A549 (cell line): ENCODE measurements around the gene DCUN1D1. TPM values are rescaled to one million over a fixed set of nuclear protein-coding genes. Genes with fewer than 3 reads are reported as not detected.

Source experiments
- ATAC-seq, 2 experiments: fragments of 200-7000 bp in 1 of 2; fragments of >200 bp in 1 of 2; cut with Nextera tagmentation in 1 of 2; cut with Tn5 transposase in 1 of 2; 3 replicates each; pipeline versions ENCODE4 v1.8.0 to v1.9.1; 2018 to 2020; ENCODE audit warnings: mild to moderate bottlenecking in 1 of 2, moderate library complexity in 1 of 2
- CTCF ChIA-PET: fragments of 300-600 bp; sonication (Branson Sonifier 250); formaldehyde crosslinking; extraction: SDS; loops from one replicate; lab custom pipeline; 2021; ENCODE audit warnings: antibody characterized with exemption, inconsistent platforms; lab: Yijun Ruan, JAX
- POLR2A ChIA-PET: fragments of 350-600 bp; formaldehyde crosslinking; extraction: SDS; loops from one replicate; lab custom pipeline; 2021; ENCODE audit warnings: antibody characterized with exemption, inconsistent platforms; lab: Yijun Ruan, JAX
- DNase-seq, 2 experiments: peaks; one replicate each; pipeline versions ENCODE4 v3.0.0 to v3.0.0-alpha.2; 2011 to 2016; ENCODE audit warnings: low read depth in 1 of 2, low spot score in 1 of 2
- FAIRE-seq: peaks from 2 replicates; lab custom pipeline; 2011; peaks lifted over from hg19 to GRCh38; lab: Jason Lieb, UNC
- H3K27ac ChIP-seq, 2 experiments: fragments of >200 bp; sonication (Bioruptor Twin); formaldehyde crosslinking; 3 replicates each; pipeline ENCODE4 v1.5.1; 2016 to 2017
- H3K4me1 ChIP-seq: fragments of >200 bp; sonication (Bioruptor Twin); formaldehyde crosslinking; 3 replicates; pipeline ENCODE4 v1.6.1; 2016
- H3K4me2 ChIP-seq: fragments of >200 bp; sonication (Bioruptor Twin); formaldehyde crosslinking; 3 replicates; pipeline ENCODE4 v1.6.1; 2016
- H3K4me3 ChIP-seq: fragments of >200 bp; sonication (Bioruptor Twin); formaldehyde crosslinking; 3 replicates; pipeline ENCODE4 v1.5.1; 2016
- H3K9me3 ChIP-seq: fragments of >200 bp; sonication (Bioruptor Twin); formaldehyde crosslinking; 3 replicates; pipeline ENCODE4 v1.6.1; 2016
- BHLHE40 ChIP-seq: IDR thresholded peaks from 2 replicates; pipeline ENCODE4 v1.6.1; 2012; ENCODE audit warnings: low read depth, low read length, inconsistent platforms
- CBX2 ChIP-seq: fragments of 200-600 bp; sonication (generic); IDR thresholded peaks from 2 replicates; pipeline ENCODE4 v1.6.1; 2016; ENCODE audit warnings: low read depth, mild to moderate bottlenecking, borderline replicate concordance
- CBX8 ChIP-seq: fragments of 200-600 bp; sonication (generic); IDR thresholded peaks from 2 replicates; pipeline ENCODE4 v1.6.1; 2016
- CHD2 ChIP-seq: fragments of 150-350 bp; IDR thresholded peaks from 2 replicates; pipeline ENCODE4 v1.6.1; 2014; ENCODE audit warnings: low read length; ENCODE audit not compliant: partially characterized antibody
- E2F6 ChIP-seq: IDR thresholded peaks from 2 replicates; pipeline ENCODE4 v1.6.1; 2012; ENCODE audit warnings: low read depth, borderline replicate concordance
- EHF ChIP-seq: fragments of 250-450 bp; sonication (Bioruptor Pico); IDR thresholded peaks from 2 replicates; pipeline ENCODE4 v1.5.0; 2020; ENCODE audit warnings: mild to moderate bottlenecking
- ESRRA ChIP-seq: fragments of 150-350 bp; IDR thresholded peaks from 2 replicates; pipeline ENCODE4 v1.6.1; 2014; ENCODE audit warnings: mild to moderate bottlenecking, low read length, borderline replicate concordance
- FOSB ChIP-seq: fragments of 250-450 bp; sonication (Bioruptor Pico); IDR thresholded peaks from 2 replicates; pipeline ENCODE4 v1.5.0; 2020; ENCODE audit warnings: mild to moderate bottlenecking, moderate library complexity
- FOSL2 ChIP-seq, 2 experiments: fragments of 450-650 bp in 1 of 2; fragments of >200 bp in 1 of 2; sonication (Bioruptor Twin) in 1 of 2; formaldehyde crosslinking; IDR thresholded peaks; 2 replicates each; pipeline versions ENCODE4 v1.5.0 to v1.6.1; 2016 to 2020; ENCODE audit warnings: mild to moderate bottlenecking in 1 of 2, moderate library complexity in 1 of 2
- FOXS1 ChIP-seq: fragments of 250-450 bp; sonication (Bioruptor Pico); IDR thresholded peaks from 2 replicates; pipeline ENCODE4 v1.5.0; 2020; ENCODE audit warnings: mild to moderate bottlenecking, moderate library complexity
- HES2 ChIP-seq: fragments of >200 bp; sonication (Bioruptor Twin); formaldehyde crosslinking; IDR thresholded peaks from 2 replicates; pipeline ENCODE4 v1.6.1; 2016
- HEYL ChIP-seq: fragments of 250-450 bp; sonication (Bioruptor Pico); IDR thresholded peaks from 2 replicates; pipeline ENCODE4 v1.8.0; 2021; ENCODE audit warnings: mild to moderate bottlenecking, moderate library complexity
- HOXB13 ChIP-seq: fragments of 250-450 bp; sonication (Bioruptor Pico); IDR thresholded peaks from 2 replicates; pipeline ENCODE4 v1.5.0; 2020; ENCODE audit warnings: low read depth, mild to moderate bottlenecking, moderate library complexity
- HOXB5 ChIP-seq: fragments of 250-450 bp; sonication (Bioruptor Pico); IDR thresholded peaks from 2 replicates; pipeline ENCODE4 v1.5.0; 2020; ENCODE audit warnings: mild to moderate bottlenecking, moderate library complexity
- JUN ChIP-seq, 2 experiments: fragments of >200 bp; sonication (Bioruptor Twin); formaldehyde crosslinking; IDR thresholded peaks; 2 replicates in 1 of 2; 3 replicates in 1 of 2; pipeline ENCODE4 v1.6.1; 2016 to 2017
- KDM1A ChIP-seq: fragments of 200-600 bp; sonication (generic); IDR thresholded peaks from 2 replicates; pipeline ENCODE4 v1.6.1; 2016; ENCODE audit warnings: low read depth, mild to moderate bottlenecking
- MAFK ChIP-seq: fragments of 450-650 bp; IDR thresholded peaks from 2 replicates; pipeline ENCODE4 v1.6.1; 2014; ENCODE audit not compliant: partially characterized antibody
- MAX ChIP-seq: IDR thresholded peaks from 2 replicates; pipeline ENCODE4 v1.6.1; 2012
- MYC ChIP-seq: IDR thresholded peaks from 2 replicates; pipeline ENCODE4 v1.6.1; 2012; ENCODE audit warnings: mild to moderate bottlenecking, inconsistent platforms, low read length, improper control_type of control experiment, borderline replicate concordance
- NFE2L2 ChIP-seq: fragments of 150-350 bp; conservative IDR thresholded peaks from 2 replicates; pipeline ENCODE4 v1.6.1; 2014; ENCODE audit warnings: low read length
- PHF8 ChIP-seq: fragments of 200-600 bp; sonication (generic); IDR thresholded peaks from 2 replicates; pipeline ENCODE4 v1.6.1; 2016; ENCODE audit warnings: low read depth, mild to moderate bottlenecking, antibody characterized with exemption, moderate library complexity, borderline replicate concordance
- POLR2AphosphoS2 ChIP-seq: conservative IDR thresholded peaks from 2 replicates; pipeline ENCODE4 v1.6.1; 2012; ENCODE audit warnings: low read length, improper control_type of control experiment, inconsistent platforms
- SMC3 ChIP-seq: fragments of >200 bp; sonication (Bioruptor Twin); formaldehyde crosslinking; IDR thresholded peaks from 3 replicates; pipeline ENCODE4 v1.6.1; 2018; ENCODE audit warnings: inconsistent platforms
- TFCP2L1 ChIP-seq: fragments of 250-450 bp; sonication (Bioruptor Pico); IDR thresholded peaks from 2 replicates; pipeline ENCODE4 v1.5.0; 2021; ENCODE audit warnings: mild to moderate bottlenecking
- TP53 ChIP-seq: fragments of 250-450 bp; sonication (Bioruptor Pico); IDR thresholded peaks from 2 replicates; pipeline ENCODE4 v1.5.0; 2021; ENCODE audit warnings: mild to moderate bottlenecking, moderate library complexity
- ZC3H11A ChIP-seq: fragments of 450-650 bp; IDR thresholded peaks from 2 replicates; pipeline ENCODE4 v1.6.1; 2014; ENCODE audit warnings: antibody characterized with exemption, mild to moderate bottlenecking
- WGBS: methylation state at CpG from one replicate; pipeline ENCODE4 v1.1.6; 2017; ENCODE audit errors: missing lambda C conversion rate; 5-methylcytosine and 5-hydroxymethylcytosine counted together
- polyA plus RNA-seq, 4 experiments: library from polyadenylated mRNA; depleted of rRNA in 3 of 4; stranded (reverse); fragments of >200 nt; fragmentation: RNase III in 1 of 4; extraction: RNeasy Plus Mini Kit Qiagen cat#74134 plus additional on column Dnase treatment in 1 of 4; gene quantifications; 2 replicates in 3 of 4; 3 replicates in 1 of 4; pipeline ENCODE4 v1.2.3, GENCODE V29; 2011 to 2017
- TF ChIP-seq, protein P1 (sequence below): fragments of 250-450 bp; sonication (Bioruptor Pico); IDR thresholded peaks from 2 replicates; pipeline ENCODE4 v1.5.0; 2021; ENCODE audit warnings: mild to moderate bottlenecking, moderate library complexity, borderline replicate concordance
- TF ChIP-seq, protein P2 (sequence below): fragments of 200-600 bp; sonication (generic); IDR thresholded peaks from 2 replicates; pipeline ENCODE4 v1.6.1; 2016; ENCODE audit warnings: antibody characterized with exemption, mild to moderate bottlenecking, moderate library complexity

The DCUN1D1 gene
- polyA plus RNA-seq, 2 of the 4 experiments (the other 2 are of a cell fraction), result 20.3 to 34.4 TPM

DNA sequence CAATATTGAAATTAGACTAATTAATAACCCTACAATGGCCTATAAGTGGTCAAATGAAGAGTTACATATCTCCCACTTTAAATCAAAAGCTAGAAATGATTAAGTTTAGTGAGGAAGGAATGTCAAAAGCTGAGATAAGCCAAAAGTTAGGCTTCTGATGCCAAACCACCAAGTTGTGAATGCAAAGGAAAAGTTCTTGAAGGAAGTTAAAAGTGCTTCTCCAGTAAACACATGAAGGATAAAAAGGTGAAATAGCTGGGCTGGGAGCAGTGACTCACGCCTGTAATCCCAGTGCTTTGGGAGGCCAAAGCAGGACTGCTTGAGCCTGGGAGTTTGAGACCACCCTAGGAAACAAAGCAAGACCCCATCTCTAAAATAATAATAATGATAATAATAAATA, 46.9 kb upstream of the DCUN1D1 start:
- no peaks in the 10 kb centered on the region for H3K9me3 ChIP-seq
- no peak overlapping the region for H3K4me2 ChIP-seq
- H3K4me3 ChIP-seq, result no peak overlapping the region
- DNase-seq (no peak), ATAC-seq (no peak), FAIRE-seq (no peak)
- ChIA-PET POLR2A (no interaction called here), CTCF (no interaction called here)
- no peaks in the 10 kb centered on the region for H3K4me1 ChIP-seq
- 92% methylated on average over 1 of the region's 1 CpG for WGBS
- TF ChIP-seq ZC3H11A, result no peak
- no peak for TF ChIP-seq MAFK
- no peak for TF ChIP-seq TP53 (CRISPR knock-in tag)
- TF ChIP-seq EHF, result no peak
- no peak for TF ChIP-seq TFCP2L1
- TF ChIP-seq CHD2, result no peak
- no peak for TF ChIP-seq CBX8
- no peak for TF ChIP-seq FOSB (CRISPR knock-in tag)
- TF ChIP-seq FOSL2 (IDR thresholded peaks at IDR 0.05), result no peak
- no peak for TF ChIP-seq FOSL2 (CRISPR knock-in tag; IDR thresholded peaks at IDR 0.05)
- TF ChIP-seq SMC3, result no peak
- no peak for TF ChIP-seq POLR2AphosphoS2
- TF ChIP-seq, protein P1, sequence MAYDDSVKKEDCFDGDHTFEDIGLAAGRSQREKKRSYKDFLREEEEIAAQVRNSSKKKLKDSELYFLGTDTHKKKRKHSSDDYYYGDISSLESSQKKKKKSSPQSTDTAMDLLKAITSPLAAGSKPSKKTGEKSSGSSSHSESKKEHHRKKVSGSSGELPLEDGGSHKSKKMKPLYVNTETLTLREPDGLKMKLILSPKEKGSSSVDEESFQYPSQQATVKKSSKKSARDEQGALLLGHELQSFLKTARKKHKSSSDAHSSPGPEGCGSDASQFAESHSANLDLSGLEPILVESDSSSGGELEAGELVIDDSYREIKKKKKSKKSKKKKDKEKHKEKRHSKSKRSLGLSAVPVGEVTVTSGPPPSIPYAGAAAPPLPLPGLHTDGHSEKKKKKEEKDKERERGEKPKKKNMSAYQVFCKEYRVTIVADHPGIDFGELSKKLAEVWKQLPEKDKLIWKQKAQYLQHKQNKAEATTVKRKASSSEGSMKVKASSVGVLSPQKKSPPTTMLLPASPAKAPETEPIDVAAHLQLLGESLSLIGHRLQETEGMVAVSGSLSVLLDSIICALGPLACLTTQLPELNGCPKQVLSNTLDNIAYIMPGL (CRISPR knock-in tag), result no peak
- no peak for TF ChIP-seq JUN (IDR thresholded peaks at IDR 0.05)
- TF ChIP-seq MAX, result no peak
- no peak for TF ChIP-seq MYC
- H3K27ac ChIP-seq, result no peak overlapping the region

DNA sequence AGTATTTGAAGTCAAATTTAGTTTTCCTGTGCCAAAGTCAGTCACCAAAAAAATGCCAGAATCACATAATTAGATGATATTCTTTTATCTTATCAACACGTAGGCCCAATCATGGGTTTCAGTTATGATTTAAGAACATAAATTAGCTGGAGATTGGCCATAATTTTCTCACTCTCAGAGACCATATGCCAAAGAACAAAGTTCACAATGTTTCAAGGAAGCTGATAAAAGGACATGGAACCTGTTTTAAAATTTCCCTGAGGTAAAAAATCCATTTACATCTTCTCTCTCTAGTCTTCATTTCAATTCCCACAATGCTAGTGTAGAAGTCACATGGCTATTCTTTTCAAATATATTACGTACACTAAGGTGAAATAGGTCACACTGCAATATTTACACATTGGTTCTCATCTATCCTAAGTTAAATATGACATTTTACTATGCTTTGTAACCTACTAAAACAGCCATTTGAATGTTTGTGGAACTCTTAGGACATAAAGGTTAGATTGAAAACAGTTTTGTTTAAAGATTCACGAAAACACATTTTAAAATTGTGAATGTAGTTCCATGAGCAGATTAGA, 42.7 kb upstream of the DCUN1D1 start:
- Histone ChIP-seq H3K4me3 (no peak overlapping the region), H3K4me2 (no peak overlapping the region), H3K4me1 (no peaks in the 10 kb centered on the region), H3K9me3 (no peaks in the 10 kb centered on the region), H3K27ac (no peak overlapping the region)
- FAIRE-seq (no peak), ATAC-seq (no peak), DNase-seq (no peak)
- WGBS, result 86% methylated on average over 3 of the region's 3 CpGs
- TF ChIP-seq FOXS1, result no peak
- TF ChIP-seq CHD2, result no peak
- TF ChIP-seq HES2, result no peak
- CTCF ChIA-PET, result no interaction called here
- POLR2A ChIA-PET, result no interaction called here

DNA sequence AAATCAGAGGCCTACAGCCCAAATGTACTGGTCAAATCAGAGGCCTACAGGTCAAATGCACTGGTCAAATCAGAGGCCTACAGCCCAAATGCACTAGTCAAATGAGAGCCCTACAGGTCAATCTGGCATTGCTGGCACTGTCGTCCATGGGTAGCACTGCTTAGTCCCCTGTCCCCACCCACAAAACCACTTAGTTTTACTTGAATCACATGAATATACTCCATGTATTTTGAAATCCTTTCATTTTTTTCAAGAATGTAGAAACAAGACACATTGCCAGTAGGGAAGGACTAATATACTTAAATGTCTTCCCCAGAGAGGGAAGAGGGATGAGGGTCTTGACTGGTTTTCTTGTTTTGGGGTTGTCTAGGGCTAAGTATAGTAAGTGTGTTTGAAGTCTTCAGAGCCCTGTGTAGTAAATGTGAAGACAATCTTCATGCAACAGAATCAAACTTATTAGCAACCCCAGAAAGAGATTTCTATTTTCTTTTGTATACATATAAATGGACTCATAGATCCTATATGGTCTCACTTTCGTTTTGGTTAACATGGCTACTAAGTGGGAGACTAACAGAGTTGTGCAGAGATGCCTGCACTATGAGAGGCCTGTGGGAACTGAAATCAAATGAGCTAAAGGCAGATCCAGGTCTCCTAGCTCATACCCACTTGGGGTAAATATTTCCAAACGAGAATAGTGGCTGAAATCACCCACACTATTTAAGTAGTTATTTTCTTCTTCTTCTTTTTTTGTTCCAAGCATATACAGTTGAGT, 38.3 kb upstream of the DCUN1D1 start:
- no peak for ATAC-seq
- CTCF ChIA-PET, result no interaction called here
- POLR2A ChIA-PET, result no interaction called here
- Histone ChIP-seq H3K27ac (no peak overlapping the region), H3K9me3 (no peaks in the 10 kb centered on the region), H3K4me1 (no peaks in the 10 kb centered on the region), H3K4me3 (no peak overlapping the region), H3K4me2 (no peak overlapping the region)
- 73% methylated on average over 3 of the region's 3 CpGs for WGBS
- no peak for FAIRE-seq
- DNase-seq, result no peak
- no peak for TF ChIP-seq BHLHE40
- no peak for TF ChIP-seq CBX8
- no peak for TF ChIP-seq FOSB (CRISPR knock-in tag)
- TF ChIP-seq POLR2AphosphoS2, result no peak
- no peak for TF ChIP-seq HOXB5 (CRISPR knock-in tag)
- no peak for TF ChIP-seq NFE2L2
- no peak for TF ChIP-seq PHF8
- TF ChIP-seq CBX2, result no peak
- no peak for TF ChIP-seq MAFK
- no peak for TF ChIP-seq ESRRA
- no peak for TF ChIP-seq HEYL (CRISPR knock-in tag)
- TF ChIP-seq, protein P2, sequence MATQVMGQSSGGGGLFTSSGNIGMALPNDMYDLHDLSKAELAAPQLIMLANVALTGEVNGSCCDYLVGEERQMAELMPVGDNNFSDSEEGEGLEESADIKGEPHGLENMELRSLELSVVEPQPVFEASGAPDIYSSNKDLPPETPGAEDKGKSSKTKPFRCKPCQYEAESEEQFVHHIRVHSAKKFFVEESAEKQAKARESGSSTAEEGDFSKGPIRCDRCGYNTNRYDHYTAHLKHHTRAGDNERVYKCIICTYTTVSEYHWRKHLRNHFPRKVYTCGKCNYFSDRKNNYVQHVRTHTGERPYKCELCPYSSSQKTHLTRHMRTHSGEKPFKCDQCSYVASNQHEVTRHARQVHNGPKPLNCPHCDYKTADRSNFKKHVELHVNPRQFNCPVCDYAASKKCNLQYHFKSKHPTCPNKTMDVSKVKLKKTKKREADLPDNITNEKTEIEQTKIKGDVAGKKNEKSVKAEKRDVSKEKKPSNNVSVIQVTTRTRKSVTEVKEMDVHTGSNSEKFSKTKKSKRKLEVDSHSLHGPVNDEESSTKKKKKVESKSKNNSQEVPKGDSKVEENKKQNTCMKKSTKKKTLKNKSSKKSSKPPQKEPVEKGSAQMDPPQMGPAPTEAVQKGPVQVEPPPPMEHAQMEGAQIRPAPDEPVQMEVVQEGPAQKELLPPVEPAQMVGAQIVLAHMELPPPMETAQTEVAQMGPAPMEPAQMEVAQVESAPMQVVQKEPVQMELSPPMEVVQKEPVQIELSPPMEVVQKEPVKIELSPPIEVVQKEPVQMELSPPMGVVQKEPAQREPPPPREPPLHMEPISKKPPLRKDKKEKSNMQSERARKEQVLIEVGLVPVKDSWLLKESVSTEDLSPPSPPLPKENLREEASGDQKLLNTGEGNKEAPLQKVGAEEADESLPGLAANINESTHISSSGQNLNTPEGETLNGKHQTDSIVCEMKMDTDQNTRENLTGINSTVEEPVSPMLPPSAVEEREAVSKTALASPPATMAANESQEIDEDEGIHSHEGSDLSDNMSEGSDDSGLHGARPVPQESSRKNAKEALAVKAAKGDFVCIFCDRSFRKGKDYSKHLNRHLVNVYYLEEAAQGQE, result no peak
- TF ChIP-seq HOXB13 (CRISPR knock-in tag), result no peak
- TF ChIP-seq E2F6, result no peak
- no peak for TF ChIP-seq KDM1A
